A549 (cell line): Measurements from ENCODE around the gene ZNF581. TPM values are rescaled to one million over a fixed set of nuclear protein-coding genes. Genes with fewer than 3 reads are reported as not detected.

Source experiments
- ATAC-seq, 2 experiments: fragments of 200-7000 bp in 1 of 2; fragments of >200 bp in 1 of 2; cut with Nextera tagmentation in 1 of 2; cut with Tn5 transposase in 1 of 2; 3 replicates each; pipeline versions ENCODE4 v1.8.0 to v1.9.1; 2018 to 2020; ENCODE audit warnings: mild to moderate bottlenecking in 1 of 2, moderate library complexity in 1 of 2
- CTCF ChIA-PET: fragments of 300-600 bp; sonication (Branson Sonifier 250); formaldehyde crosslinking; extraction: SDS; loops from one replicate; lab custom pipeline; 2021; ENCODE audit warnings: antibody characterized with exemption, inconsistent platforms; lab: Yijun Ruan, JAX
- POLR2A ChIA-PET: fragments of 350-600 bp; formaldehyde crosslinking; extraction: SDS; loops from one replicate; lab custom pipeline; 2021; ENCODE audit warnings: antibody characterized with exemption, inconsistent platforms; lab: Yijun Ruan, JAX
- DNase-seq, 2 experiments: peaks; one replicate each; pipeline versions ENCODE4 v3.0.0 to v3.0.0-alpha.2; 2011 to 2016; ENCODE audit warnings: low read depth in 1 of 2, low spot score in 1 of 2
- FAIRE-seq: peaks from 2 replicates; lab custom pipeline; 2011; peaks lifted over from hg19 to GRCh38; lab: Jason Lieb, UNC
- H3K27ac ChIP-seq, 2 experiments: fragments of >200 bp; sonication (Bioruptor Twin); formaldehyde crosslinking; 3 replicates each; pipeline ENCODE4 v1.5.1; 2016 to 2017
- H3K4me1 ChIP-seq: fragments of >200 bp; sonication (Bioruptor Twin); formaldehyde crosslinking; 3 replicates; pipeline ENCODE4 v1.6.1; 2016
- H3K4me2 ChIP-seq: fragments of >200 bp; sonication (Bioruptor Twin); formaldehyde crosslinking; 3 replicates; pipeline ENCODE4 v1.6.1; 2016
- H3K4me3 ChIP-seq: fragments of >200 bp; sonication (Bioruptor Twin); formaldehyde crosslinking; 3 replicates; pipeline ENCODE4 v1.5.1; 2016
- H3K9me3 ChIP-seq: fragments of >200 bp; sonication (Bioruptor Twin); formaldehyde crosslinking; 3 replicates; pipeline ENCODE4 v1.6.1; 2016
- BCL3 ChIP-seq: fragments of >200 bp; sonication (Bioruptor Twin); formaldehyde crosslinking; IDR thresholded peaks from 3 replicates; pipeline ENCODE4 v1.6.1; 2016
- BHLHE40 ChIP-seq: IDR thresholded peaks from 2 replicates; pipeline ENCODE4 v1.6.1; 2012; ENCODE audit warnings: low read depth, low read length, inconsistent platforms
- CBX8 ChIP-seq: fragments of 200-600 bp; sonication (generic); IDR thresholded peaks from 2 replicates; pipeline ENCODE4 v1.6.1; 2016
- CEBPB ChIP-seq, 2 experiments: fragments of >200 bp in 1 of 2; sonication (Bioruptor Twin) in 1 of 2; formaldehyde crosslinking in 1 of 2; IDR thresholded peaks; 2 replicates each; pipeline ENCODE4 v1.6.1; 2012 to 2016
- CHD2 ChIP-seq: fragments of 150-350 bp; IDR thresholded peaks from 2 replicates; pipeline ENCODE4 v1.6.1; 2014; ENCODE audit warnings: low read length; ENCODE audit not compliant: partially characterized antibody
- CTCF ChIP-seq: fragments of >200 bp; sonication (Bioruptor Twin); formaldehyde crosslinking; IDR thresholded peaks from 3 replicates; pipeline ENCODE4 v1.5.1; 2016
- ELK1 ChIP-seq: fragments of 150-350 bp; IDR thresholded peaks from 2 replicates; pipeline ENCODE4 v1.6.1; 2014; ENCODE audit warnings: low read depth, mild to moderate bottlenecking, low read length
- EP300 ChIP-seq, 2 experiments: fragments of >200 bp; sonication (Bioruptor Twin); formaldehyde crosslinking; IDR thresholded peaks; 2 replicates in 1 of 2; 3 replicates in 1 of 2; pipeline ENCODE4 v1.6.1; 2016 to 2017
- FOSL2 ChIP-seq, 2 experiments: fragments of 450-650 bp in 1 of 2; fragments of >200 bp in 1 of 2; sonication (Bioruptor Twin) in 1 of 2; formaldehyde crosslinking; IDR thresholded peaks; 2 replicates each; pipeline versions ENCODE4 v1.5.0 to v1.6.1; 2016 to 2020; ENCODE audit warnings: mild to moderate bottlenecking in 1 of 2, moderate library complexity in 1 of 2
- FOXS1 ChIP-seq: fragments of 250-450 bp; sonication (Bioruptor Pico); IDR thresholded peaks from 2 replicates; pipeline ENCODE4 v1.5.0; 2020; ENCODE audit warnings: mild to moderate bottlenecking, moderate library complexity
- HDAC2 ChIP-seq: fragments of 200-600 bp; sonication (generic); IDR thresholded peaks from 2 replicates; pipeline ENCODE4 v1.6.1; 2016
- HEYL ChIP-seq: fragments of 250-450 bp; sonication (Bioruptor Pico); IDR thresholded peaks from 2 replicates; pipeline ENCODE4 v1.8.0; 2021; ENCODE audit warnings: mild to moderate bottlenecking, moderate library complexity
- HMGXB4 ChIP-seq: fragments of 250-450 bp; sonication (Bioruptor Pico); IDR thresholded peaks from 2 replicates; pipeline ENCODE4 v1.5.0; 2021; ENCODE audit warnings: mild to moderate bottlenecking, moderate library complexity, borderline replicate concordance
- JUNB ChIP-seq: fragments of >200 bp; sonication (Bioruptor Twin); formaldehyde crosslinking; IDR thresholded peaks from 2 replicates; pipeline ENCODE4 v1.6.1; 2016
- KDM1A ChIP-seq: fragments of 200-600 bp; sonication (generic); IDR thresholded peaks from 2 replicates; pipeline ENCODE4 v1.6.1; 2016; ENCODE audit warnings: low read depth, mild to moderate bottlenecking
- PBX3 ChIP-seq: IDR thresholded peaks from 2 replicates; pipeline ENCODE4 v1.6.1; 2012
- RAD21 ChIP-seq, 2 experiments: fragments of >200 bp in 1 of 2; sonication (Bioruptor Twin) in 1 of 2; formaldehyde crosslinking in 1 of 2; IDR thresholded peaks in 1 of 2; conservative IDR thresholded peaks in 1 of 2; 2 replicates in 1 of 2; 3 replicates in 1 of 2; pipeline ENCODE4 v1.6.1; 2012 to 2018; ENCODE audit warnings: inconsistent platforms in 1 of 2
- RFX5 ChIP-seq: fragments of 450-650 bp; IDR thresholded peaks from 2 replicates; pipeline ENCODE4 v1.7.1; 2014; ENCODE audit warnings: antibody characterized with exemption, mild to moderate bottlenecking, moderate library complexity
- RNF2 ChIP-seq: fragments of 200-600 bp; sonication (generic); IDR thresholded peaks from 2 replicates; pipeline ENCODE4 v1.6.1; 2016; ENCODE audit warnings: low read depth, mild to moderate bottlenecking, antibody characterized with exemption, moderate library complexity, borderline replicate concordance
- TFCP2L1 ChIP-seq: fragments of 250-450 bp; sonication (Bioruptor Pico); IDR thresholded peaks from 2 replicates; pipeline ENCODE4 v1.5.0; 2021; ENCODE audit warnings: mild to moderate bottlenecking
- TP53 ChIP-seq: fragments of 250-450 bp; sonication (Bioruptor Pico); IDR thresholded peaks from 2 replicates; pipeline ENCODE4 v1.5.0; 2021; ENCODE audit warnings: mild to moderate bottlenecking, moderate library complexity
- USF2 ChIP-seq: fragments of 450-650 bp; IDR thresholded peaks from 2 replicates; pipeline ENCODE4 v1.6.1; 2014; ENCODE audit warnings: antibody characterized with exemption
- ZFP36 ChIP-seq: fragments of 450-650 bp; IDR thresholded peaks from 2 replicates; pipeline ENCODE4 v1.6.1; 2014; ENCODE audit warnings: borderline replicate concordance; ENCODE audit not compliant: partially characterized antibody
- WGBS: methylation state at CpG from one replicate; pipeline ENCODE4 v1.1.6; 2017; ENCODE audit errors: missing lambda C conversion rate; 5-methylcytosine and 5-hydroxymethylcytosine counted together
- polyA plus RNA-seq, 4 experiments: library from polyadenylated mRNA; depleted of rRNA in 3 of 4; stranded (reverse); fragments of >200 nt; fragmentation: RNase III in 1 of 4; extraction: RNeasy Plus Mini Kit Qiagen cat#74134 plus additional on column Dnase treatment in 1 of 4; gene quantifications; 2 replicates in 3 of 4; 3 replicates in 1 of 4; pipeline ENCODE4 v1.2.3, GENCODE V29; 2011 to 2017

ZNF581 gene
- polyA plus RNA-seq, 2 of the 4 experiments (the other 2 are of a cell fraction): 13.9 to 24.9 TPM

- CTCF ChIA-PET: interaction anchor here (0.8 to 6.3 kb wide), 8 partner anchors 8 to 26 kb away, joined by 4 to 70 read pairs (median 10); no protein-coding TSS in a partner anchor
- peaks cover 44% of the 10 kb centered on the region for H3K4me1 ChIP-seq
- TF ChIP-seq HEYL (CRISPR knock-in tag) (no peak), ZFP36 (no peak), RAD21 (conservative IDR thresholded peaks at IDR 0.05 in 1 of 2, IDR thresholded peaks at IDR 0.05 in 1 of 2) (no peak), BCL3 (no peak), USF2 (no peak), KDM1A (no peak), TP53 (CRISPR knock-in tag) (no peak), RNF2 (no peak), TFCP2L1 (CRISPR knock-in tag) (no peak), PBX3 (no peak), HDAC2 (no peak), ELK1 (no peak), JUNB (no peak), EP300 (IDR thresholded peaks at IDR 0.05) (no peak), BHLHE40 (no peak)
- H3K4me3 ChIP-seq: peak overlapping the region; percentile 63
- ATAC-seq (no peak), DNase-seq (no peak), FAIRE-seq (no peak)
- POLR2A ChIA-PET: interaction anchor here (4.1 kb wide), 1 partner anchor 9 kb away, joined by 25 read pairs; the partner anchor contains the start of gene U2AF2
- H3K9me3 ChIP-seq: no peaks in the 10 kb centered on the region
- WGBS: 91% methylated on average over 28 of the region's 28 CpGs
- peak overlapping the region in 1 of 2 experiments; percentile 97; a peak in 4 of 6 replicates for H3K27ac ChIP-seq
- peak overlapping the region; percentile 100 for H3K4me2 ChIP-seq
Observed at GRCh38 chr19:55644842-55645511, 1.5 kb downstream of the ZNF581 start.

GRCh38 chr19:55645512-55645881 lies 2.0 kb downstream of the ZNF581 start:
- POLR2A ChIA-PET: interaction anchor here (4.1 kb wide), 1 partner anchor 8 kb away, joined by 25 read pairs; the partner anchor contains the start of gene U2AF2
- Histone ChIP-seq H3K27ac (no peak overlapping the region), H3K4me2 (peak overlapping the region; percentile 100; the same call in 1 of the 3 replicates), H3K9me3 (no peaks in the 10 kb centered on the region), H3K4me1 (peaks cover 39% of the 10 kb centered on the region), H3K4me3 (no peak overlapping the region)
- 71% methylated on average over 5 of the region's 5 CpGs for WGBS
- no peak for TF ChIP-seq HMGXB4 (CRISPR knock-in tag)
- no peak for TF ChIP-seq CBX8
- TF ChIP-seq EP300 (IDR thresholded peaks at IDR 0.05): no peak
- TF ChIP-seq CEBPB (IDR thresholded peaks at IDR 0.05): no peak
- TF ChIP-seq CHD2: no peak
- no peak for TF ChIP-seq FOXS1 (CRISPR knock-in tag)
- TF ChIP-seq HDAC2: no peak
- no peak for TF ChIP-seq RFX5
- TF ChIP-seq ZFP36: no peak
- TF ChIP-seq FOSL2 (IDR thresholded peaks at IDR 0.05): no peak
- TF ChIP-seq FOSL2 (CRISPR knock-in tag; IDR thresholded peaks at IDR 0.05): no peak
- TF ChIP-seq CTCF: no peak
- CTCF ChIA-PET: interaction anchor here (0.8 to 6.3 kb wide), 7 partner anchors 7 to 26 kb away, joined by 4 to 70 read pairs (median 10); no protein-coding TSS in a partner anchor
- FAIRE-seq (no peak), ATAC-seq (no peak), DNase-seq (no peak)
